HL-60 (cell line): ENCODE measurements around the gene CKAP2L.

Experiments
- POLR2AphosphoS5 ChIP-seq: IDR thresholded peaks from 2 replicates; pipeline ENCODE4 v1.6.1; 2012; ENCODE audit warnings: low read depth
- REST ChIP-seq: IDR thresholded peaks from 2 replicates; pipeline ENCODE4 v1.6.1; 2012; ENCODE audit warnings: low read depth; ENCODE audit not compliant: insufficient replicate concordance
- TF ChIP-seq, protein P1 (sequence below): IDR thresholded peaks from one replicate; pipeline ENCODE4 v1.5.1; 2011; ENCODE audit warnings: low read length, control low read depth, inconsistent platforms; ENCODE audit not compliant: insufficient read depth

DNA sequence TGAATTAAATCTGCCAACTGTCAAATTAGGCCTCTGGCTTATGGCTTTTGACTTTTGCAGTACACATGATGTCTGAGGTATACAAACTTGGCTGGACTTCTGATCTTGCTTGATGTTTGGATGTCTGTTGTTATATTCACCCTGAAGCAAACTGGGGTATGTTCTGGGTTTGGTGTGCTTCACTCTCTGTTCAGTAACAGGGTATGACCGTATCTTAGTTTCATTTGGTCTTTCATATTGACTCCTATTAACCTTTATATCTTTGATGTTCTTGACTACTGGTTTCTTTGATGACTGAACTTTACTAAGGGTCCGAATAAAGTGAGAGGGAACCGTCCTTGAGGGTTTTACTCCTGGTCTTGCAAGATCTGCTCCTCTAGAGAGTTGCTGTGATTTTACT, 8.2 kb downstream of the CKAP2L start:
- TF ChIP-seq, protein P1, sequence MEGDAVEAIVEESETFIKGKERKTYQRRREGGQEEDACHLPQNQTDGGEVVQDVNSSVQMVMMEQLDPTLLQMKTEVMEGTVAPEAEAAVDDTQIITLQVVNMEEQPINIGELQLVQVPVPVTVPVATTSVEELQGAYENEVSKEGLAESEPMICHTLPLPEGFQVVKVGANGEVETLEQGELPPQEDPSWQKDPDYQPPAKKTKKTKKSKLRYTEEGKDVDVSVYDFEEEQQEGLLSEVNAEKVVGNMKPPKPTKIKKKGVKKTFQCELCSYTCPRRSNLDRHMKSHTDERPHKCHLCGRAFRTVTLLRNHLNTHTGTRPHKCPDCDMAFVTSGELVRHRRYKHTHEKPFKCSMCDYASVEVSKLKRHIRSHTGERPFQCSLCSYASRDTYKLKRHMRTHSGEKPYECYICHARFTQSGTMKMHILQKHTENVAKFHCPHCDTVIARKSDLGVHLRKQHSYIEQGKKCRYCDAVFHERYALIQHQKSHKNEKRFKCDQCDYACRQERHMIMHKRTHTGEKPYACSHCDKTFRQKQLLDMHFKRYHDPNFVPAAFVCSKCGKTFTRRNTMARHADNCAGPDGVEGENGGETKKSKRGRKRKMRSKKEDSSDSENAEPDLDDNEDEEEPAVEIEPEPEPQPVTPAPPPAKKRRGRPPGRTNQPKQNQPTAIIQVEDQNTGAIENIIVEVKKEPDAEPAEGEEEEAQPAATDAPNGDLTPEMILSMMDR = no peak
- no peak for TF ChIP-seq REST
- no peak for TF ChIP-seq POLR2AphosphoS5
